Keratinocyte (primary cell): ENCODE measurements around the gene DAPK2.

Source experiments
- CTCF ChIP-seq, 3 experiments: IDR thresholded peaks in 1 of 3; conservative IDR thresholded peaks in 1 of 3; optimal IDR thresholded peaks in 1 of 3; 2 replicates in 2 of 3; 3 replicates in 1 of 3; pipeline versions ENCODE3 to v1.5.1; 2011; ENCODE audit warnings: low read length in 3 of 3, mild to moderate bottlenecking in 3 of 3, moderate library complexity in 2 of 3, control low read depth in 1 of 3, inconsistent platforms in 1 of 3; ENCODE audit not compliant: insufficient read depth in 2 of 3; ENCODE audit errors: extremely low read depth in 1 of 3
- EZH2 ChIP-seq: IDR thresholded peaks from one replicate; pipeline ENCODE4 v1.6.1; 2012; ENCODE audit warnings: inconsistent platforms, mild to moderate bottlenecking, low read length, moderate library complexity

- no peak for TF ChIP-seq CTCF (optimal IDR thresholded peaks at IDR 0.05 in 1 of 3, IDR thresholded peaks at IDR 0.05 in 1 of 3, conservative IDR thresholded peaks at IDR 0.05 in 1 of 3; ENCODE audit: extremely low read depth in 1 of 3, insufficient read depth in 2 of 3, low read length in 3 of 3)
- TF ChIP-seq EZH2 = no peak
Measured at GRCh38 chr15:63895787-63896218, 150.5 kb downstream of the DAPK2 start.
